Jurkat, Clone E6-1 (cell line): Measurements from ENCODE around the gene MKS1. TPM values are rescaled to one million over a fixed set of nuclear protein-coding genes. Genes with fewer than 3 reads are reported as not detected.

Experiments
- DNase-seq: peaks from one replicate; pipeline ENCODE4 v3.0.0-alpha.2; 2011; ENCODE audit warnings: low read depth, low spot score
- H3K4me3 ChIP-seq: 2 replicates; pipeline ENCODE4 v1.5.1; 2011; ENCODE audit warnings: mild to moderate bottlenecking, low read length, control low read depth, moderate library complexity
- polyA plus RNA-seq: library from polyadenylated mRNA; unstranded; fragments of >200 nt; gene quantifications from one replicate; pipeline ENCODE4 v1.2.1, GENCODE V29; 2012; ENCODE audit warnings: missing spikeins; ENCODE audit not compliant: insufficient read length, insufficient read depth

Gene MKS1
- polyA plus RNA-seq: 37.2 TPM

DNA sequence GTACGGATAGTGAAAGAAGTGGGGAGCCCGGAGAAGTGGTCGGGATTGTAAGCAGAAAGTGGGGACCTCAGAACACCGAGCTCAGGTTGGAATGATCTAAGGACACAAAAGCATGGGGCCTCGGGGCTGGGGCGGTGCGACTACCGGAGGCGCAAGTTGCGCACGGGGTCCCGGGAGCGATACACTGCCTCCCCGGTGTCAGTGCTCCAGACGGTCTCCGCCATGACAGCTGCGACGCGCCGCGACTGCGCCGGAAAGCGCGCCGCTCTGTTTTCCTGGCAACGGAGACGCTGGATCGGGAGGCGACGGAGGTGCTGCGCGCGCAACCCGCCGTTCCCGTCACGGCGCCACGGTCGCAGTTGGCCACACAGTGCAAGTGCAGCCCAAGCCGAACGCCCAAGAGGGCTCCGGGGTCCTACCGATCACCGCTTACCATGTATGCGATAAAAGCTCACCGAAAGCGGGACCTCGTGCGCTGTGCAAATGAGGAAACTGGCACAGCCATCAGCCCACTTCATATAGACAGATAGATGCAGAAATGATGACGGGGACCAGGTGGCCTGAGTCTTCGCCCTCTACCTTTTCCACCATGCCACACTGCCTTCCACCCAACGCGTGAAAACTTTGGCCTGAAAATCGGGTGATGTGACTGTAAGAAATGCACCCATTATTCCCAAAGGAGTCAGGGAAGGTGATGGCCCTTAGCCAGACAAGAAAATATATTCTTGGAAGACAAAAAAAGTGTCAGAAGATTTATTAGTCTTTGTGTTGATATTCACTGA, at the start of gene MKS1:
TSS of gene MKS1 (minus strand) at position 249 of the 782 bp plus-strand sequence. CDS start at position 224, 25 bp downstream.
- H3K4me3 ChIP-seq: peak within 1 kb of the TSS; percentile 86
- peak; percentile 90 for DNase-seq

DNA sequence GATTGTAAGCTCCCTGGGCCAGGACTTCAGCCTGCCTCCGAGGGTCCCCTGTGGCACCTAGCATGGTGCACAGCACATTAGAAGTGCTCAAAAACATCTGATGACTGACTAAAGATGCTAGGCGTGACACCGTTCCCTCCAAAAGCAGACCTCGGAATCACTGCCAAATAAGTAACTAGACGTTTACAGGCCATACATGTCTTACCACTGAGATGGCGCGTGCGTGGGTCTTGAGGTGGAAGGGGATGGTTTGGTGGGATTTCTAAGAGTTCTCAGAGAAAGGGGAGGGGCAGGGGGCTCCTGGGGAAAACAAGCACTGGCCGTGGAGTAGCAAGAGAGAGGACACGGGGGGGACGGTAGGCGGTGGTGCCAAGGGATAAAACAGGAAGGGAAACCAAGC, 49.3 kb upstream of the MKS1 start:
- DNase-seq: no peak
- no peak overlapping the region for H3K4me3 ChIP-seq

DNA sequence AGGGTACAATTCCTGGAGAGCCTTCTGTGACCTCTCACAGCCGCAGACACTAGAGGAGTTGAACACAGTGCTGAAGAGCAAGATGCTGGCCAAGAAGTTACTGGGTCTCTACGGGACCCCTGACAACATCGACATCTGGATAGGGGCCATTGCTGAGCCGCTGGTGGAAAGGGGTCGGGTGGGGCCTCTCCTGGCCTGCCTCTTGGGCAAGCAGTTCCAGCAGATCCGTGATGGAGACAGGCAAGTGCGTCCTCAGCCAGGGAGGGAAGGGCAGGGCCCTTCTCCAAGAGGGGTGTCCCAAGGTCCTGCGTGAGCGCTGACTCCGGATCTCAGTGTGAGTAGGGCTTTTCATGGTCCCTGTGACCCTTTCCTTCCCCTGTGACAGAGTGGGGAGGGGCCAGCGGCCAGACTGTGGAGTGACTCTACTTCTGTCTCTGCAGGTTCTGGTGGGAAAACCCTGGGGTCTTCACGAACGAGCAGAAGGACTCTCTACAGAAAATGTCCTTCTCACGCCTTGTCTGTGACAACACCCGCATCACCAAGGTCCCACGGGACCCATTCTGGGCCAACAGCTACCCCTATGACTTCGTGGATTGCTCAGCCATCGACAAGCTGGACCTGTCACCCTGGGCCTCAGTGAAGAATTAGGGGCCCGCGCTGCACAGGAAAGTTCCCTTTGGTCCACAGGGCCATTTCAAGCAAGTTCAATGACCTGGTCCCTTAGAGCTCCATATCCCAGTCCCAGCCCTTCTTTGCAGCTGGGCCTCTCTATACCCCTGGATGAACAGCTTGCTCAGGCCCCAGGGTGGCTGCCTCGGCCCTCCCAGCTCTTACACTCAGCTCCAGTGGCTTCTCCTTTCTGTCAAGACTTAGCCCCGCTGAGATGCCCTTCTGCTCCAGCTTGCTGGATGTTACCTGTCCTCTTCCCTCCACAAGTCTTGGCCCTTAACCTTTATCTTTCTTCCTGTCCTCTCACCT, 48.6 kb upstream of the MKS1 start:
- no peak overlapping the region for H3K4me3 ChIP-seq
- no peak for DNase-seq

DNA sequence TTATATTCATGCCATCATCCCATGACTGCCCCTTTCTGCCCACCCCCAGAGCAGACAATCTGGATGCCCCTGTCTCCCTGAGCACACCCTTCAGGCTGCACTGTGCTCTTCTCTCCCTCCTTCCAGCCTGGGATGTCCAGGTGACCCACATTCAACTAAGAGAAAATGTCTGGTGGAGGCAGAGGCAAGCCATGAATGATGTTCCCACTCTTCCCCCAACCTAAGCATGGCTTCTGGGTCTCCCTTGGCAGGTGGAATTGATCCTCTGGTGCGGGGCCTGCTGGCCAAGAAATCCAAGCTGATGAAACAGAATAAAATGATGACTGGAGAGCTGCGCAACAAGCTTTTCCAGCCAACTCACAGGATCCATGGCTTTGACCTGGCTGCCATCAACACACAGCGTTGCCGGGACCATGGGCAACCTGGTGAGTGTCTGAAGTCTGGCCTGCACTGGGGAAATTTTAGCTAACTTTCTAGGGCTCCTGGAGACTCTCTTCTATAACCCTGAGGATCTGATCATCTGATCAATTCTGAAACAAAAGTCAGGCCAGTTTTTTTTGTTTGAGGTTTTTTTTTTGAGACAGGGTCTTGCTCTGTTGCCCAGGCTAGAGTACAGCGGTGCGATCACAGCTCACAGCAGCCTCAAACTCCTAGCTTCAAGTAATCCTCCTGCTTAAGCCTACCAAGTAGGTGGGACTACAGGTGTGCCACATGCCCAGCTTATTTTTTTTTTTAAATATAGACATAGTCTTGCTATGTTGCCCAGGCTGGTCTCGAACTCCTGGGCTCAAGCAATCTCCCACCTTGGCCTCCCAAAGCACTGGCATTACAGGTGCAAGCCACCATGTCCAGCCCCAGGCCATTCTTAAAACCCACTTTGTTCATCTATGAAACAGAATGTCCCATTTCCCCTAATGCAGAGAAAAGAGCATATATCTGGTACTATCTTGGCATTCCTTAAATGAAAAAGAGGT, 47.1 kb upstream of the MKS1 start:
- DNase-seq: no peak
- no peak overlapping the region for H3K4me3 ChIP-seq

- DNase-seq: no peak
- no peak overlapping the region for H3K4me3 ChIP-seq
Observed at GRCh38 chr17:58265271-58265670, 46.2 kb upstream of the MKS1 start.

DNA sequence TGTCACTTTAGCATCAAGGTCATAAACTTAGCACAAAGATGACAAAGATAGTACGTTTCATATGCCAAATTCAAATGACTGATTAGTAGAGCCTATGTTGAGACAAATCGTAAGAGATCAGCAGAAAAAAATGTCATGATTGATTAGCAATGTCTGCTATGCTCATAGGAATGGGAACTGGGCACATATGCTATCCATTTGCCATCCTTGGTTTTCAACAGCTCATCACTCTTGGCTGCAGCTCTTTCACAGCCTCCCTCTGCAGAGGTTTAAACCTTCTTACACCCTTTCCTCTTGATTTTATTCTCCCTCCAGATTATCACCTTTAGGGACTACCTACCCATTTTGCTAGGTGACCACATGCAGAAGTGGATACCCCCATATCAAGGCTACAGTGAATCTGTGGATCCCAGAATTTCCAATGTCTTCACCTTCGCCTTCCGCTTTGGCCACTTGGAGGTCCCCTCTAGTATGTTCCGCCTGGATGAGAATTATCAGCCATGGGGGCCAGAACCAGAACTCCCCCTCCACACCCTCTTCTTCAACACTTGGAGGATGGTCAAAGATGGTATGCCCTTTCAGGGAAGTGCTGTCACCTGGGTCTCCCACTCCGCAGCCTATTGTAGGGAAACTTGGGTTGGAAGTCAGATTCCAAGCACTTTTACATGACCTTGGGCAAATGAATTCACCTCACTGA, 45.5 kb upstream of the MKS1 start:
- DNase-seq: no peak
- no peak overlapping the region for H3K4me3 ChIP-seq

DNA sequence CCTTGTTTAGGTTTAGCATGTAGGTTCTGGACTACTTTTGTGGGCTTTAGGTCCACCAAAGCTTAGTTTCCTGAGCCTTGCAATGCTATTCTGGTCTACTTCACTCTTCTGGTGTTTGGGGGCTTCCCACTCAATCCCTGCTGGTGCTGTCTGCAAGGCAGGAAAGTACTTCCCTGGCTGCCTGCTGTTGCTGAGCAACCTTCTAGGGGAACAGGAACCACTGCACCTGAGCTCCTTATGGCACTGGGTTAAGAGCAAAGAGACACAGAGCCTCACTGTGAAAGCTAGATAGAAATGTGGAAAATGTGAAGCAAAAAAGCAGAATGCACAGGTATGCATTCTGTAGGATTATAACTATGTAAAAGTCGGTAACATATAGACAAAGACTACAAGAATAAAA, 44.7 kb upstream of the MKS1 start:
- no peak for DNase-seq
- H3K4me3 ChIP-seq: no peak overlapping the region

DNA sequence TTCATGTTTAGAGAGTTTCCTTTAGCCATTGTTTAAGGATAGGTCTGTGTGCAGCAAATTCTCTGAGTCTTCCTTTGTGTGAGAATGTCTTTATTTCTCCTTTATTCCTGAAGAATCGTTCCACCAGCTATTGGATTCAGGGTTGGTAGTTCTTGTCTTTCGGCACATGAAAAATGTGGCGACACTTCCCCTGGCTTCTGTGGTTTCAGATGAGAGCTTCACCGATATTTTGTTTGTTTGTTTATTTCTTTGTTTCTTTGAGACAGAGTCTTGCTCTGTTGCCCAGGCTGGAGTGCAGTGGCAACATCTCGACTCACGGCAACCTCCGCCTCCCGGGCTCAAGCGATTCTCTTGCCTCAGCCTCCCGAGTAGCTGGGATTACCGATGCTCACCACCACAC, 43.1 kb upstream of the MKS1 start:
- no peak overlapping the region for H3K4me3 ChIP-seq
- DNase-seq: no peak

DNA sequence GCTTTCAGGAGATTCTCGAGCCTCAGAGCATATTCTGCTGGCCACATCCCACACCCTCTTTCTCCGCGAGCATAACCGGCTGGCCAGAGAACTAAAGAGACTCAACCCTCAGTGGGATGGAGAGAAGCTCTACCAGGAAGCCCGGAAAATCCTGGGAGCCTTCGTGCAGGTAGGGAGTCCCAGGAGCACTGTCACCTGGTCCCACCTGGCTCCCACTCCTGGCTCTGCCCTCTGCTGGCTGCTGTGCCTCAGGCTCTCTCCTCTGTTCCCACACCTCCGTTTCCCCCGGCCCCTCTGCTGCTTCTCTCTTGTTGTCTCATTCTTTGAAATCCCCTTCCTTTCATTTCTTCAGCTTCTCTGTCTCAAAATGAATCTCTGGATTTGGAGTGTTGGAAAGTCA, 35.7 kb upstream of the MKS1 start:
- H3K4me3 ChIP-seq: no peak overlapping the region
- no peak for DNase-seq

DNA sequence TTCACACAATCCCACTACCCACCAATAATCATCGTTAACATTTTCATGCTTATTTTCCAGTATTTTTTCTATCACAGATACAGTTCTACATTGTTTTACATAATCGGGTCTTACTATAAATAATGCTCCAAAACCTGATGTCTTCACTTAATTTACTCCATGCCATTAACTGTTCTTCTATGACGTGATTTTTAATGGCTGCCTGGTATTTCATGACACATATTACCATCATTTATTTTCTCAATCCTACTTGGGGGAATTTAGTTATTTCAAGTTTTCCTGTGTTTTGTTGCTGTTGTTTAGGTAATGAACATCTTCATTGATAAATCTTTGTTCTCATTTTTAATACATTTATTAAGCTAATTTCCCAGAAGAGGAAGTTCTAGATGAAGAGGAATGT, 34.0 kb upstream of the MKS1 start:
- DNase-seq: no peak
- no peak overlapping the region for H3K4me3 ChIP-seq

- no peak for DNase-seq
- no peak overlapping the region for H3K4me3 ChIP-seq
Observed at GRCh38 chr17:58252141-58252540, 33.1 kb upstream of the MKS1 start.

- no peak overlapping the region for H3K4me3 ChIP-seq
- no peak for DNase-seq
Observed at GRCh38 chr17:58250344-58251011, 31.4 kb upstream of the MKS1 start.

- DNase-seq: peak; percentile 38
- peak overlapping the region; percentile 31 for H3K4me3 ChIP-seq
Observed at GRCh38 chr17:58249270-58250133, 30.4 kb upstream of the MKS1 start.

- no peak for DNase-seq
- H3K4me3 ChIP-seq: no peak overlapping the region
Observed at GRCh38 chr17:58248955-58249269, 29.9 kb upstream of the MKS1 start.

- no peak for DNase-seq
- H3K4me3 ChIP-seq: no peak overlapping the region
Observed at GRCh38 chr17:58247511-58248363, 28.7 kb upstream of the MKS1 start.

DNA sequence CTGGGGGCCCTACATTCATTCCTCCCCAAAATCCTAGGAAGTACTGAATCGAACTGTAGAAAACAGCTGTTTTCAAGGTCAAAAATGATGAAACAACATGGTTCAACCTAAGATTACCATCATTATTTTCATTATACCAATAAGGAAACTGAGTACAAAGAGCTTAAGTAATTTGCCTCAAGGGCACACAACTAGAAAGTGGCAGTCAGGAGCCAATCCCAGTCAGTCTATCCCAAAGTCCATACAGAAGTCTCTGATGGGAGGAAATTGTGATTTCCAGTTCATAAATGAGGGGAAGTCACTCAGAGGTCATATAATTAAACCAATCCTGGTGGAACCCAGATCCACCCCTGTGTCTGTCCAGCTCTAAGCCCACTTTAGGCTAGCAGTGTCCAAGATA, 27.7 kb upstream of the MKS1 start:
- DNase-seq: no peak

More for the DNA sequence above, 27.7 kb upstream of the MKS1 start:
- H3K4me3 ChIP-seq: no peak overlapping the region
